Gastroesophageal sphincter (tissue), 3 donors: ENCODE data around the gene ANLN.

Experiments
- POLR2A ChIP-seq, 2 donors: fragments of 450-650 bp; IDR thresholded peaks; one replicate each; pipeline ENCODE4 v1.6.1; 2017; ENCODE audit warnings: antibody characterized with exemption in 2 of 2, mild to moderate bottlenecking in 2 of 2, moderate library complexity in 1 of 2
- POLR2AphosphoS5 ChIP-seq: sonication (generic); formaldehyde crosslinking; IDR thresholded peaks from one replicate; pipeline ENCODE4 v1.6.1; 2017; ENCODE audit warnings: antibody characterized with exemption
- TF ChIP-seq, protein P1 (sequence below), 4 experiments: fragments of 200-600 bp in 2 of 4; fragments of 450-650 bp in 2 of 4; sonication (generic) in 1 of 4; IDR thresholded peaks; one replicate each; pipeline ENCODE4 v1.5.1; 2017 to 2019; ENCODE audit warnings: antibody characterized with exemption in 4 of 4, mild to moderate bottlenecking in 2 of 4, moderate library complexity in 2 of 4

- TF ChIP-seq, protein P1, sequence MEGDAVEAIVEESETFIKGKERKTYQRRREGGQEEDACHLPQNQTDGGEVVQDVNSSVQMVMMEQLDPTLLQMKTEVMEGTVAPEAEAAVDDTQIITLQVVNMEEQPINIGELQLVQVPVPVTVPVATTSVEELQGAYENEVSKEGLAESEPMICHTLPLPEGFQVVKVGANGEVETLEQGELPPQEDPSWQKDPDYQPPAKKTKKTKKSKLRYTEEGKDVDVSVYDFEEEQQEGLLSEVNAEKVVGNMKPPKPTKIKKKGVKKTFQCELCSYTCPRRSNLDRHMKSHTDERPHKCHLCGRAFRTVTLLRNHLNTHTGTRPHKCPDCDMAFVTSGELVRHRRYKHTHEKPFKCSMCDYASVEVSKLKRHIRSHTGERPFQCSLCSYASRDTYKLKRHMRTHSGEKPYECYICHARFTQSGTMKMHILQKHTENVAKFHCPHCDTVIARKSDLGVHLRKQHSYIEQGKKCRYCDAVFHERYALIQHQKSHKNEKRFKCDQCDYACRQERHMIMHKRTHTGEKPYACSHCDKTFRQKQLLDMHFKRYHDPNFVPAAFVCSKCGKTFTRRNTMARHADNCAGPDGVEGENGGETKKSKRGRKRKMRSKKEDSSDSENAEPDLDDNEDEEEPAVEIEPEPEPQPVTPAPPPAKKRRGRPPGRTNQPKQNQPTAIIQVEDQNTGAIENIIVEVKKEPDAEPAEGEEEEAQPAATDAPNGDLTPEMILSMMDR (IDR thresholded peaks at IDR 0.05) = no peak
- TF ChIP-seq POLR2A (IDR thresholded peaks at IDR 0.05) (no peak), POLR2AphosphoS5 (no peak)
These were observed 34.0 kb downstream of the ANLN start for GRCh38 chr7:36423633-36424032.
